ENCODE results near the gene SMIM23.

The SMIM23 gene

GRCh38 chr5:171785517-171785916, at the start of gene SMIM23:
Gene SMIM23 (plus strand): TSS chr5:171785817. CDS start chr5:171785872, 55 bp downstream.
- no peak for TF ChIP-seq POLR2A (IDR thresholded peaks at IDR 0.05; ENCODE audit: low read depth, low read length)
- DNase-seq (ENCODE audit: insufficient read length, low spot score) (no peak), FAIRE-seq (no peak)

GRCh38 chr5:171736976-171737891, 48.4 kb upstream of the SMIM23 start:
- TF ChIP-seq POLR2A (IDR thresholded peaks at IDR 0.05; ENCODE audit: low read depth, low read length), result no peak
- DNase-seq (ENCODE audit: insufficient read length, low spot score), result no peak
- FAIRE-seq, result no peak

DNA sequence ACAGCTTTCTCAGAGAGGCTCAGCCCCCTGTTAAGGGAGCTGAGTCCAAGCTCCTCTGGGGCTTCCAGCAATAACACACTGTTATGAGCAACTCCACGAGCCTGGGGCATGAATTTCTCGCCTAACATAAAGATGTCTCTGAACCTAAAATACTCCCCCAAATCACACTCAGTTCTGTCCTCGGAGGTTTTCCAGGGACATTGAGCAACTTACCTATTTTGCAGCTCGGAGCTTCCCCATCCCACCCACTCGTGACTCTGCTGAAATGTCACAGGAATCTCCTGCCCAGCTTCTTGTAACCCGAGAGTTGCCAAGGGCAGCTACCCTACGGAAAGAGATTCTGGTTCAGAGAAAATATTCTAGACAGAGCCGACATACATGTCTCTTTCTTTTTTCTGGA, 47.1 kb upstream of the SMIM23 start:
- FAIRE-seq (no peak), DNase-seq (ENCODE audit: insufficient read length, low spot score) (no peak)
- TF ChIP-seq POLR2A (IDR thresholded peaks at IDR 0.05; ENCODE audit: low read depth, low read length), result no peak

GRCh38 chr5:171739271-171739670, 46.3 kb upstream of the SMIM23 start:
- no peak for FAIRE-seq
- no peak for DNase-seq (ENCODE audit: insufficient read length, low spot score)
- no peak for TF ChIP-seq POLR2A (IDR thresholded peaks at IDR 0.05; ENCODE audit: low read depth, low read length)

DNA sequence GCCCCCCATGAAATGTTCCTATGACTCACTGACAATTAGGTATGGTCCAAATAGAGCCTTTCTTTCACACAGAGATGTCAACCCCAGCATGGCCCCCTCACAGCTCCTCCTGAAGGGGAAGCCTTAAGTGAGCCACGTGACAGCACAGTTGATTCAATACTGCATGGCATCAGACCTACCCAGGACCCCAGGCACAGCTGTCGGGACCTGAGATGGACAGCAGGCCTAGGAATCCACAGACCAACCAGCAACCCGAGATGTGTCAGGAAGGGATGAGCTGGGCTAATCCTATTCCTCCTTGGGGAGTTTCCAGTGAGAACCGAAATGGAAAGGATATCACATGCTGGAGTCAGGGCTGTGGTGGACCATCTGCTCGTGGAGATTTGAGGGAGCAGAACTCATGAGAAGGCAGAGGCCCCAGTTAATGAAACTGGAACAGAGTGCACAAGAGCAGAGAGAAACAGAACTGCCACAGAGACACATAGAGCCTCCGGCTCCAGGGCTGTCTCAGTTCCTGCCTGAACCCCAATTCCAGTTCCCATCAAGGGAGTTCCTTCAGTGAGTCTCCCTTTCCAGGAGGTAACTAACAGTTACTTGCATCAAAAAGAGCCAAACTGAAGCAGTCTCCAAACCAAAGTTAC, 42.1 kb upstream of the SMIM23 start:
- FAIRE-seq, result no peak
- DNase-seq (ENCODE audit: insufficient read length, low spot score), result no peak
- TF ChIP-seq POLR2A (IDR thresholded peaks at IDR 0.05; ENCODE audit: low read depth, low read length), result no peak

DNA sequence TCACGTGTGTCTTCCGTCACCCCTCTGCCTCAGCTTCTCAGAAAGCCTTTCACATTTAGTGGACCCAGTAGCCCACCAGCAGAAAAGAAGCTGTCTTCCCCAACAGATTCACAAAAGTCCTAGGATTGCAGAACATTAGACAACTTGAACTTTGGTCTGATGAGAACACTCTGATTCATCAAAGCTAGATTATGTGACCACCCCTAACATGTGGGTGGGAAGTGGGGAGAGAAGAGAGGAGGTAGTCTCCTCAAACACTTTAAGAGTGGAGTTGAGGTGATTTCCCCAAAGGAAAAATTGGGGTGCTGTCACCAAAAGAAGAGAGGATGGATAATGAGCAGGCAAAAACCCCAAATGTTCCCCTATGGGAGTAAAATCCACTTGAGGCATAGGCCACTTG, 41.4 kb upstream of the SMIM23 start:
- FAIRE-seq, result no peak
- TF ChIP-seq POLR2A (IDR thresholded peaks at IDR 0.05; ENCODE audit: low read depth, low read length), result no peak
- DNase-seq (ENCODE audit: insufficient read length, low spot score), result no peak

DNA sequence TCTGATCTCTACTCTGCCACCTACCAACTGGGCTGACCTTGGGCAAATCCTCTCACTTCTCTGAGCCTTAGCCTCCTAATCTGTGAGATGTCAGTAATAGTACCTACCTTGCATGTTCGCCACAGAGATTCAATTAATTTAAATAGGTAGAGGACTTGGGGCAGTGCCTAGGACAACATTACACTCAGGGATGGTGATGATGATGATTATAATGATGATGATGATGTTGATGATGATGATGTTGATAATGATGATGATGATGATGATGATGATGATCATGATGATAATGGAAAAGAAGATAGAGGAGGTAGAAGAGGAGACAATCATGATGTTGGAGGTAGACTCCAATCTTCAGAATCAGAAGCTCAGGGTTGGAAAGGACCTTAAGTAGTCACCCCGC, 40.7 kb upstream of the SMIM23 start:
- FAIRE-seq (no peak), DNase-seq (ENCODE audit: insufficient read length, low spot score) (no peak)
- TF ChIP-seq POLR2A (IDR thresholded peaks at IDR 0.05; ENCODE audit: low read depth, low read length), result no peak

DNA sequence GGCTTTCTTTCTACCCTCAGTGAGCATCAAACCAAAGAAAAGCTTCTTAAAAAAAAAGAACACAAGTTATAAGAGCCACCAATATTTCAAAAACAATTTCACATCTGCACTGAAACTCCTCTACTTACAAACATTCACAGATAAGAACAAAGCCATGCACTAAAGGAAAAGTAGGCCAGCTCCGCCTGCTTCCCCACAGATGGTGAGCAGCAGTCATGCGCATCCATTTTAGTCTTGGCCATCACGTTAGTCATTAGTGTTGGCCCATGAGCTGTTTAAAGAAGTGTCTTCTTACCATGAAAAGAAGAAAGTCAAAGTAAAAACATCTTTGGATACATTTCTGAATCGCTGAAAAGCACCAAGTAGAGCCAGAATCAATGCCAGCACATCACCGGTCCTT, 40.0 kb upstream of the SMIM23 start:
- no peak for TF ChIP-seq POLR2A (IDR thresholded peaks at IDR 0.05; ENCODE audit: low read depth, low read length)
- FAIRE-seq (no peak), DNase-seq (ENCODE audit: insufficient read length, low spot score) (no peak)

DNA sequence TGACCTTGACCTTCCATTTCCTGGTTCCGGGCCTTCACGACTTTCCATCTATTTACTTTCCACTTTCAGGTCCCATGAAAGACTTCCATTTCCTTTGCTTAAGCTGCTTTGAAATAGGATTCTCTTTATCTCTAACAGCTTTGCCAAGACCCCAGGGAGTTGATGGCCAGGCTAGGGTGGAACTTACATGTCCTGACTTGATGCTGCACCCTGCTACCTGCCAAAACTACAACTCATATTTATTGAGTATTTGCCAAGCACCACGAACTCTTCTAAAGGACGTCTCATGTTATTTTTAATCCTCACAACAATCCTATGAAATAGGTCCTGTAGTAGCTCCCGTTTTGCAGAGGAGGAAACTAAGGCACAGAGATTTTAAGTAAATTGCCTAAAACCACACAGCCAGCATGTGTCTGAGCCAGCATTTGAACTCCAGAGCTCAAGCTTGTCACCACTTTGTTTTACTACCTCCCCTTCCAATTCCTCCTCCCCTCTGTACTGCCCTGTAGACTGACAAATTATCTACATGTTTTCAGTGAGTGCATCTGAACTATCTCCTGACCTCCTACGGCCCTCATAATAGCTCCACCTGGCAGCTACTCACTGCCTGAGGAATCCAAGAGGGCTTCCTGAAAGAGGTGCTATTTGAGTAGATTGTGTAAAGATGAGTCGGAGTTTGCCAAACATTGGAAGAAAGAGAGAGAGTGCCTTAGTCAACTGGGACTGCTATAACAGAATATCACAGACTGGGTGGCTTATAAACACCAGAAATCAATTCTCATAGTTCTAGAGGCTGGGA, 38.4 kb upstream of the SMIM23 start:
- no peak for TF ChIP-seq POLR2A (IDR thresholded peaks at IDR 0.05; ENCODE audit: low read depth, low read length)
- no peak for DNase-seq (ENCODE audit: insufficient read length, low spot score)
- no peak for FAIRE-seq

DNA sequence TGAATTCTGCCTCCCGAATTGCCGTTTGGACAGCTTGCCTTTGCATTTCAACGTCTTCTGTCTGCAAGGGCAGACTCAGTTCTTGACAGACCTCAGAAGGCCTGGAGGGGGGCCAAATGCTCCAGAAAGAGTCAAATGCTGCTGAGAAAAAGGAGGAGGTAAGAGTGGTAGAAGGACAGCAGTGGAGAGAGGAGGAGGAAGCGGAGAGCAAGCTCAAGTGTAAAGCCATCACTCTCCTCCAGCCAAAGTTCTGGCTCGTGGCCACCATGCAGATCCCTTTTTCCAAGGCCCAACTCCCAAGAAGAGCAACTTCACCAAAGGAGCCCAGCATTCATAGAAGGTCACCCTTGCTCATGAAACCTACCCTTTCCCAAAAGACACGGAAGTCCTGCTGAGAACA, 36.9 kb upstream of the SMIM23 start:
- FAIRE-seq (no peak), DNase-seq (ENCODE audit: insufficient read length, low spot score) (no peak)
- no peak for TF ChIP-seq POLR2A (IDR thresholded peaks at IDR 0.05; ENCODE audit: low read depth, low read length)

GRCh38 chr5:171749365-171749764, 36.3 kb upstream of the SMIM23 start:
- TF ChIP-seq POLR2A (IDR thresholded peaks at IDR 0.05; ENCODE audit: low read depth, low read length), result no peak
- FAIRE-seq (no peak), DNase-seq (ENCODE audit: insufficient read length, low spot score) (no peak)

- DNase-seq (ENCODE audit: insufficient read length, low spot score) (peak; percentile 15), FAIRE-seq (no peak)
- no peak for TF ChIP-seq POLR2A (IDR thresholded peaks at IDR 0.05; ENCODE audit: low read depth, low read length)
These were observed 35.3 kb upstream of the SMIM23 start for GRCh38 chr5:171750311-171750788.

GRCh38 chr5:171755354-171755821, 30.2 kb upstream of the SMIM23 start:
- FAIRE-seq (no peak), DNase-seq (ENCODE audit: insufficient read length, low spot score) (no peak)
- no peak for TF ChIP-seq POLR2A (IDR thresholded peaks at IDR 0.05; ENCODE audit: low read depth, low read length)

Measured in H54 (cell line).